ENCODE data around the gene FILIP1. TPM values are rescaled to one million over a fixed set of nuclear protein-coding genes. Genes with fewer than 3 reads are reported as not detected.

The FILIP1 gene
- polyA plus RNA-seq, 2 of the 4 experiments (the other 2 are of a cell fraction): 2.3 to 15.6 TPM

- ChIA-PET POLR2A (no interaction called here), CTCF (no interaction called here)
- H3K27ac ChIP-seq: no peak overlapping the region; a peak in 1 of 6 replicates
- no peak for DNase-seq (ENCODE audit: low read depth in 1 of 2, low spot score in 1 of 2)
- no peak overlapping the region for H3K4me3 ChIP-seq
- ATAC-seq: no peak
- no peaks in the 10 kb centered on the region for H3K9me3 ChIP-seq
- no peak for FAIRE-seq
- TF ChIP-seq MAZ (IDR thresholded peaks at IDR 0.05; ENCODE audit: borderline replicate concordance, low read depth, low read length): no peak
- H3K4me2 ChIP-seq: no peak overlapping the region
- peaks cover 72% of the 10 kb centered on the region for H3K4me1 ChIP-seq
Measured at GRCh38 chr6:75372884-75373283, 120.7 kb downstream of the FILIP1 start.

GRCh38 chr6:75370011-75370410 lies 123.6 kb downstream of the FILIP1 start:
- Histone ChIP-seq H3K9me3 (no peaks in the 10 kb centered on the region), H3K27ac (peak overlapping the region; percentile 88 to 92), H3K4me2 (peak overlapping the region; percentile 71), H3K4me3 (no peak overlapping the region), H3K4me1 (peaks cover 68% of the 10 kb centered on the region)
- WGBS (ENCODE audit: missing lambda C conversion rate): 46% methylated on average over 2 of the region's 2 CpGs
- ChIA-PET CTCF (interaction anchor here (1.2 to 3.2 kb wide), 3 partner anchors 8 to 48 kb away, joined by 3 to 7 read pairs (median 4); no protein-coding TSS in a partner anchor), POLR2A (no interaction called here)
- DNase-seq (ENCODE audit: low read depth in 1 of 2, low spot score in 1 of 2) (no peak), ATAC-seq (no peak), FAIRE-seq (no peak)
- TF ChIP-seq HES2 (IDR thresholded peaks at IDR 0.05) (no peak), CBX2 (IDR thresholded peaks at IDR 0.05; ENCODE audit: borderline replicate concordance, low read depth) (no peak), PBX3 (IDR thresholded peaks at IDR 0.05) (no peak), CTCF (IDR thresholded peaks at IDR 0.05) (no peak), MYC (IDR thresholded peaks at IDR 0.05; ENCODE audit: borderline replicate concordance, low read length) (no peak), RAD21 (conservative IDR thresholded peaks at IDR 0.05 in 1 of 2, IDR thresholded peaks at IDR 0.05 in 1 of 2) (no peak), ESRRA (IDR thresholded peaks at IDR 0.05; ENCODE audit: borderline replicate concordance, low read length) (no peak), RFX5 (IDR thresholded peaks at IDR 0.05) (no peak), HEYL (CRISPR knock-in tag; IDR thresholded peaks at IDR 0.05) (no peak), USF2 (IDR thresholded peaks at IDR 0.05) (no peak), CEBPB (IDR thresholded peaks at IDR 0.05) (no peak), HOXA7 (CRISPR knock-in tag; IDR thresholded peaks at IDR 0.05) (no peak)

GRCh38 chr6:75368864-75369402 lies 124.7 kb downstream of the FILIP1 start:
- ChIA-PET CTCF (interaction anchor here (0.6 to 4.3 kb wide), 23 partner anchors 7 to 739 kb away, joined by 3 to 42 read pairs (median 4); no protein-coding TSS in a partner anchor), POLR2A (interaction anchor here (1.0 to 1.5 kb wide), 3 partner anchors 7 to 177 kb away, joined by 3 to 11 read pairs (median 4); no protein-coding TSS in a partner anchor)
- 49% methylated on average over 3 of the region's 3 CpGs for WGBS (ENCODE audit: missing lambda C conversion rate)
- DNase-seq (ENCODE audit: low read depth in 1 of 2, low spot score in 1 of 2): no peak
- Histone ChIP-seq H3K4me3 (no peak overlapping the region), H3K4me2 (peak overlapping the region; percentile 71), H3K27ac (peak overlapping the region; percentile 88 to 92), H3K4me1 (peaks cover 62% of the 10 kb centered on the region), H3K9me3 (no peaks in the 10 kb centered on the region)
- ATAC-seq: peak; percentile 54 to 63; a peak in 5 of 6 replicates
- FAIRE-seq: no peak
- TF ChIP-seq HOXA7 (CRISPR knock-in tag; IDR thresholded peaks at IDR 0.05) (no peak), HMGXB4 (CRISPR knock-in tag; IDR thresholded peaks at IDR 0.05; ENCODE audit: borderline replicate concordance) (no peak), PBX3 (IDR thresholded peaks at IDR 0.05) (no peak), KDM1A (IDR thresholded peaks at IDR 0.05; ENCODE audit: low read depth) (no peak), SREBF2 (IDR thresholded peaks at IDR 0.05) (no peak), HOXB13 (CRISPR knock-in tag; IDR thresholded peaks at IDR 0.05; ENCODE audit: low read depth) (0 out of 2 replicates have a peak, but pooled peaks have one; percentile 24)

Data from A549 (cell line).